Hematopoietic multipotent progenitor cell treated with erythropoietin and hydrocortisone succinate and interleukin-3 and kit ligand, for 4 days (in vitro differentiated cells): Measurements from ENCODE around the gene P2RY12.

Experiments used
- DNase-seq: peaks from one replicate; pipeline ENCODE4 v3.0.0-alpha.2; 2015

P2RY12 gene

DNA sequence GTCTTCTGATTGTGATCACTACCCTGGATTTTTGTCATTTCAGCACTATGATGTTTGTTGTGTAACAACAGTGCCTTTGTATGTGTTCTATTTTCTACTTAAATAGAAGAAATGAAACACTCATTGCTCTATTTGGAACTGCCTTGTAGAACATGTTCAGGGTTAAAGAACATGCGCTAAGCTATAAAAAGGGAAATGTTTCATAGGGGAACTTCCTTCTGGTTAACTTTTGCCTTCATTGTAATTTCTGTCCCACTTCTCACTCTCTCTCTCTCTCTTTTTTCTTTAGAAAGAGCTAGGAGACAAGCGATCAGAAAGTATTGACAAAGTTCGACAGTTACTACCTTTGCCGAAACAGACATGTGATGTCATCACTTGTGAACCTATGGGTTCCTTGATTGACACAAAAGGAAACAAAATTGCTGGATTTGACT, at the start of gene P2RY12:
Gene P2RY12 (minus strand): TSS at position 13 of the 434 bp plus-strand sequence. CDS start 45,908 bp downstream, outside the sequence.
- peak; percentile 27 for DNase-seq

DNA sequence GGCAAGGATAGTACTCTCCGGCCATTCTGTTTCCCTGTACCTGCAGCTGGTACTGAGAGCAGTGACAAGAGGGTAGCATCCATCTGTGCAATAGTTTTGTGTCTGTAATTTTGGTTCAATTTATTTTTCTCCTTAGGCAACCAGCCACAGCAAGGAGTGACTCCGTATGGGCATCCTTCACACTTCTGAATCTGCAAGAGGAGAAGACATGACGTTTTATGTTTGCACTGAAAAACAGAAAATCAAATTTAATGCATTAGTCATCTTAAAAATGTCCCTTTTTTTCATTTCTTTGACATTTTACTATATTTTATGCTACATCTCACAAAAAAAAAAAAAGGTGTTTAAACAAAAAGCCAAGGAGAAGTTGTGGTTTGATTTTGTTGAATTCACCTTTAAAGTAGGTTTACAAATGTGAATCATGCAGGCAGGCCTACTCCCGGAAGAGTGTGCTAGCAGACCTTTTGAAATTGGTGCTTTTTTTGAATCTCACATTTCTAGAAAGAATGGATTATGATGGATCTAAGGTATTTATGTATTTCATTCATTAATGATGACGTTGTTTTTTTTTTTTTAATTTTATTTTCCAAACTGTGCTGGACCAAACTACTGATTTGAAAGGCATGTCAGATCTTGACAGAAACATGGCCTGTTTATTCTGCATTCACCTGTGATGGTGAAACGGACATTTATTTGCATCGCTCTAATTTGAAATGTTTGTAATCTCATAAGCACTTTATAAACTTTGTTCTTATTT, 48.2 kb upstream of the P2RY12 start:
- no peak for DNase-seq

DNA sequence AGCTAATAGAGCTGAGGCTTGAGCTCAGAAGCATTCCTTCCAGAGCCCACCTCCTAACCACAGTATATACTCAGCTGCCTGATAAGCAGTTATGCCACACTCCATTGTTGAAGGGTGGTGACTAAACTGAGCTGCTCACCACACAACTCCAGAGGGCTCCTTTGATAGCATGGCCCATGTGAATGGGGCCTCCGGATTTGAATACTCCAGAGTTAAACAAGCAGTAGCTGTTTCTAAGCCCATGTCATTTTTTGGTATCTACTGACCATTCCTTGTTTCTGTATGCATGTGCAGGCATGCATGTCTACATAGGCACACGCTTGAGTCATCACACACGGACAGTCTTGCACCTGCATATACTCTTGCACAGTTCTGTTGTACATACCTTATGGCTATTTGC, 47.4 kb upstream of the P2RY12 start:
- DNase-seq: peak; percentile 95

DNA sequence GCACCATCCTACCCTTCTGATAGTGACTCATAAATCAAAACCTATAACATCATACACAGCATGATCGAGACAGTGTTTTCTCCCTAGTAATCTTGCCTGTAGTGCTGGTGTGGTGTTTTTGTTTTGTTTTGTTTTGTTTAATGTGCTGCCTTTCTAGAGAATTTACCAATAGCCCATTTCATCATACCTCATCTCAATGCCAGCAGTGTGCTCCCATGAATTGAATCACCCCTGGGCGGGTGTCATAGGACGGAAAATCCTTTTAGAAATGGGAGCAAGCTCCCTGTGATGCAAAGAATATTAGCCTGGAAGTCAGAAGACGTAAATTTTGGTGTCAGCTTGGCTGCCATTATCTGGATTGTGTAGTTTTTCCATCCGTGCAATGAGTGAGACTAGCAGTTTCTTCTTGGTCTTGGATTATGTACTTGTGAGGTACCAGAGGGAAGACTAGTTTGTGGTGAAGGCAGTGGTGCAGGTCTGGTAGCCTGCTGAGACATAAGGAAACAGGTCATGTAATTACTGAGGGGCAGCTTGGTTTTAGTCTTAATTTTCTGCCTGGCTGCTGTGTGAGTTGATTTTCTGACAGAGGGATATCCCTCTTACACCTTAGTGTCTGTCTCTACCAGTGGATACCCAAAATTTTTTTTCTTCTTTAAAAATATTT, 46.4 kb upstream of the P2RY12 start:
- no peak for DNase-seq

DNA sequence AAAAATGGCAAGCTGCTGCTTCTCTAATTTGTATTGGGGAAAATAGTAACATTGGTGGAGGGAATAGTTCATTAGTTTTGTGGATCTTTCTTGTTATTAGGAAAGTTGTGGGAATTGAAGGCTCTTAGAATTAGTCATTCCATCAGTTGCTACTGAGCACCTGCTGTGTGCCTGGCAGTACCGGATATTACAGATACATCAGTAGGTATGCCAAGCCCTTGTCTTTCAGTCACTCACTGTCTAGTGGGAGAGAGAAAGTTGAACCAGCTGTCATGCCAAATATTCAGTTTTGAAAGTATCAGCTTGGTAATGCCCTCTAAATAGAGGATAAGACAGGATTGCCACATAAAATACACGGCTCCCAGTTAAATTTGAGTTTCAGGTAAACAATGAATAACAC, 43.8 kb upstream of the P2RY12 start:
- DNase-seq: no peak

DNA sequence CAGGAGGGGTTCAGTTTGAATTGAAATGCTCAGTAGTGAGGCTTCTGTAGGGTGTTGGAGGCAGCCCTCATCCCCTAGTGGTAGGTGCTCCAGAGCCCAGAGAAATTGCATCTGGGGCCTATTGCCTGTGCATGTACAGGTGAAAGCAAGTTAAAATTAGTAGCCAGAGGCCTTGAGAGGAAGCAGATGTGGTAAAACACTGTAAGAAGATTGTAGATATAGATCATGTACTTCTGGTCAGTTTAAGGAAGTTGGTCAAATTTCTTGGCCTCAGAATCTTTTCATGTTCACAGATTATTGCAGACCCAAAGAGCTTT, 41.7 kb upstream of the P2RY12 start:
- DNase-seq: peak; percentile 60

DNA sequence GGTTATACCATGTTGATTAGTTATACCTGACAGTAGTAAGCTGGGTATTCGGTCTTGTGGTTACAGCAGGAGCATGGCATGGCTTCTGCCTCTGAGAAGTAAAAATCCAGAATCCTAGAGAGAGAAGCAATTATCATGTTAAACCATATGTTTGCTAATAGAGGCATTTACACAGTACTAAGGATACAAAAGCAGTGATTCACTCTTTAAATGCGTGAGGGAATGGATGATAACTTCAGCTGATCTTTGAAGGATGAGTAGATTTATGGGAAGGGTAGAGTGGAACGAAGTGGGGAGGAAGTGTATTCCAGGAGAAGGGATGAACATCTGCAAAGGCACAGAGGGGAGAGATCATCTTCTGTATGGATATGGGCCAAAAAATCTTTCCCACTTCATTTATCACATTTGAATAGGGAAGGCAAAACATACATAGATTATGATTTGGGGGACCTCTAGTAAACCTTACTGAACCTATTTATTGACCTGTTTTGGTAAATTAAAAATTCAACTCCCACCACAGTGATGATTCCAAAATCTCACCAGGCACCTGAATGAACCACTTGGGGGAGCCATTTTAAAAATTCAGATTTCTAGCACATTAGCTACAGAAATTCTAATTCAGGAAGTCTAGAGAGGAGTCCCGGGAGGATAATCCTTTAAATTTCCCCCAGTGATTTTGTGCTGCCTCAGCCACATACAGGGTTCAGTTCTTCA, 41.2 kb upstream of the P2RY12 start:
- DNase-seq: peak; percentile 15

DNA sequence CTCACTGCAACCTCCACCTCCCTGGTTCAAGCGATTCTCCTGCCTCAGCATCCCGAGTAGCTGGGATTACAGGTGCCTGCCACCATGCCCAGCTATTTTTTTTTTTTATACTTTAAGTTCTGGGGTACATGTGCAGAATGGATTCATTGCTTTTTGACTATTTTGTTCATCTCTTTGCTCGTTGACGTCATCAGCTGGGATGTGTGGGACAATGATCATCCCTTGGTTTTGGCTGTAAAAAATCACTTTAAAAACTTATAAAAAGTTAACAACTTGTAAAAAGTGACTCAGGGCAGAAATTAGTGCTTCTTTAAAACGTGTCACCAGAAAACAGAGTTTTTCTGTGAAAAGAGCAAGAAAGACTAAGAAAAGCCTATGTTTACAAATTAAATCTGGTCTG, 38.5 kb upstream of the P2RY12 start:
- no peak for DNase-seq

DNA sequence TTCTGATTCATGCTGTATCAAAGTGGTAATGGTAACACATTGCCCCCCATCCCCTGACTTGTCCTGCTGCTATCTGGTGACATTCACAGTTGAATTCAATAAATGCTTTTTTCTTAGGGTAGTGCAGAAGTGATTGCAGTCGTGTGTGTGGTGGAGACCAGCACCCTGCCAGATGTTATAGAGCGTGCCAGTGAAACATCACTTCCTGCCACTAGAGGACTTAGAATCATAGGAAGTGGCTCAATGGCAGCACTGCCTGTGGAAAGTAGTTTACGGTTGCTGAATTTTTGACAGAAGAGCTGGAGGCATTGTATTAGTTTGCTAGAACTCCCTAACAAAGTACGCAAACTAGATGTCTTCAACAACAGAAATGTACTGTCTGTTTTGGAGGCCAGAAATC, 37.4 kb upstream of the P2RY12 start:
- peak; percentile 57 for DNase-seq

DNA sequence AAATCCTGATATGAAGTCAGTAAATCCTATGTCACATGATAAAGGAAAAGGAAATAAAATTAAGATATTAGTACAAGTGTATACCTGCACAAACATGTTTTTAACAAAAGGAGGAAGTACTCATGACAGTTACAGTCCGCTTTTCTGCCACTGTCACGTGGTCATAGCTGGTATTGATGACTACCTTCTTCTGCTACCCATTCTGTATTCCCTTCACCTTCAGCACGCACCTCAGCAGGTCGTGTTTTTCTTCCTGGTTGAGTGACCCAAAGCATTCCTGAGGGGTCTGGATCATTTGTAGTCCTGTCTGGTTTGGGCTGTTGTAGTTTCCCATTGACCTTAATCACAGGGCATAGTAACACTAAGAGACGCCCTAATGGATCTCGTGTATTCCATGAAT, 35.3 kb upstream of the P2RY12 start:
- no peak for DNase-seq

DNA sequence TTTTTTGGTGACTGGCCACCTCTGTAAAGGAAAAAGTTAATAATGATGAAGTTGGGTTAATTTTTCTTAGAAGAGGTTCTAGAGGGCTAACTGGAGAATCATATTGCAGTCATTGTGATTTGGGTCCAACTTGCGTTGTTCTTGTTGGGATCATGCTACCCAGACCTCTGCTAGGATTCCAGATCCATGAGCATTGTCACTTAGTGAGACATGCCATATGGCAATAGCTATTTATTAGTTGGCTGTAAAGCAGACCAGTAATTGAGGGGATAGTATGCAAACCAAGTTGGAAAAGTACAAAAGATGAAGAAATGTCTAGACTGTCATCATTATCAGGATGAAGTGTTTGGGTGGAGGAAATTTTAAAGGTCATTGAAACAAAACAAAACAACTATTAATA, 30.7 kb upstream of the P2RY12 start:
- DNase-seq: no peak

DNA sequence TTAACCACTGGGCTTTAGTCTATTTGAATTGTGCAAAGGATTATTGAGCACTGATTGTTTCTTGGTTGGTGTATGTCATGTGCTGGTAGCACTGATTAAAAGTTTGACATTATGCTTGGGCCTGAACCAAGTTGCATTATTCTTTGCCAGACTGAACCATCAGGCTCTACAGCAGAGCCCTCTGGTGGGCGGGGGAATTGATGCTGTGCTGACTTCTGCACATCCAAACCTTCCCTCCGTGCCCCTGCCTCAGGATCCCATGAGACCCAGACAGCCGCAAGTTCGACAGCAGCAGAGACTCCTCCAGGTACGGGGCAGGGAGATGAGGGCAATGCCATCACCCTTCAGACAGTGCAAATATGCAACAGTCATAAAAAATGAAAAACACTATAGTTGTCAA, 28.4 kb upstream of the P2RY12 start:
- DNase-seq: no peak

DNA sequence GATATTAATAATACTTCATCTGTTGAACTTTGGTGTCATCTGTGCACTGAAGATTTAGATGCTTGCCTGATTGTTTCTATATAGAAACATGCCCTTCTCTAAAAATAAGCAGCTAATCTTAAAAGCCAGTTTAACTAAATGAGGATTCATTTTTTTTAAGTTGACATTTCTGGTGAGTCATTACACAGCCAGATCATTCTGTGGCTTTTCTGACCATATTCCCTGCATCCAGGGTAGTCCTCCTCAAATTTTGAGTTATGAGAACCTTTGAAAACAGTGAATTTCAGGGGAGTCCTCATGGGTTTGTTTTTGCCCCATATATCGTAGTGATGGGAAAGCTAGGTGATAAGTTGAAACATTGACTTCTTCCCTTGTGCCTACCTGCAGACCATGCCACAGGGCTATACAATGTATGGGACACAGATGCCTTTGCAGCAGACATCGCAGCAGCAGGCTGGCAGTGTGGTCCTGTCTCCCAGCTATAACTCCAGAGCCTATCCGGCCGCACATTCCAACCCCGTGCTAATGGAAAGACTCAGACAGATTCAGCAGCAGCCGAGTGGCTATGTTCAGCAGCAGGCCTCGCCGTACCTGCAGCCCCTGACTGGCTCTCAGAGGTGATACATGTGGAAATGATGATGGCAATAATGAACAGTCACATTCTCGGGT, 26.5 kb upstream of the P2RY12 start:
- DNase-seq: no peak

DNA sequence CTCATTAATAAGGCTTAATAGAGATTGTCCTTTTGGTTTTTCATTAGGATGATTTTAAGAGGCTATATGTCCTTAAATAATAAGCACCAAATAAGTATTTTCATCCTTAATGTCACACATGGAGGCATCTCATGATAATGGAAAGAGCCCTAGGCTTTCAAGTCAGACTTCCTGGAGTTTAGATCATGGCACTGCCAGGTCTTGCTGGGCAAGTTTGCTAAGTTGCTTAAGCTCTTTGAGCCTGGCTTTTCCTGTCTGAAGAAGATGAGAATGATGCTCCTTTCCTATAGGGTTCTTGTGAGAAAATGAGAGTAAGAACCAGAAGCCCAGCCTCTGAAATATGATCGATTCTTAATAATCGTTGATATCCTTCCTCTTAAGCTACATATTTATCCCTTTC, 23.4 kb upstream of the P2RY12 start:
- DNase-seq: no peak

DNA sequence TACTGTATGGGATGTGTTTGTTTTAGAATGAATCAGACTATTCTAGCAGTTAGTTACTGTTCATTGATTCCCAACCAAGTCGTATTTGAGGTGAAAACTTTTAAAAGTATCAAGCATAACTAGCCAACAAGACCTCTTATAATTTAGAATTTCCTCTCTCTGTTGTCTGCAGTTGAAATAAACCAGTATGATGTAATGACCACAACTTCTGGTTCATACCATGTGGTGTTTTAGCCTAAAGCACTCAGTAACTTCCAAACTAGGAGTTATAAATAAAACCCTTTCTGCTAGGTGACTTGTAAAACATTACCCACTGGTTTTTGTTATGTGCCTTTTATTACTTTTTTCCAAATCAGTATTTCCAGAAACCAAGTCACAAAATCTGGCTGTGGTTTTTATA, 19.8 kb upstream of the P2RY12 start:
- DNase-seq: peak; percentile 44

DNA sequence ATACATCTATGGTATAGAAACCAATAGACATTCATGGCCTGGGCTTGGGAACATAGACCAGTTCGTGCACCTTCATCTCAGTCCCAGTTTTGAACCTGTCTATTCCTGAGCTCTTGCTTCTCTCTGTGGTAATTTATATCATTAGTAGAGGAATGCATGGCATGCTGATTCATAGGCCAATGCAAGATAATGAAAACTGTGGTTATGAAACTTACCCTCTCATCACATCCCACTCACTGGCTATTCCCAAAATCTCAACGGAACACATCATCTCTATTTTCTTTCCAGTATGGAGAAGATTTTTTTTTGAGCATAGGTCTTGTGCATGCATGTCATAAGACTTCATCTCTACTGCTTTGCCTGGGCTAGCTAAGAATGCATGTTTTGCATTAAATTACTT, 18.7 kb upstream of the P2RY12 start:
- DNase-seq: no peak

DNA sequence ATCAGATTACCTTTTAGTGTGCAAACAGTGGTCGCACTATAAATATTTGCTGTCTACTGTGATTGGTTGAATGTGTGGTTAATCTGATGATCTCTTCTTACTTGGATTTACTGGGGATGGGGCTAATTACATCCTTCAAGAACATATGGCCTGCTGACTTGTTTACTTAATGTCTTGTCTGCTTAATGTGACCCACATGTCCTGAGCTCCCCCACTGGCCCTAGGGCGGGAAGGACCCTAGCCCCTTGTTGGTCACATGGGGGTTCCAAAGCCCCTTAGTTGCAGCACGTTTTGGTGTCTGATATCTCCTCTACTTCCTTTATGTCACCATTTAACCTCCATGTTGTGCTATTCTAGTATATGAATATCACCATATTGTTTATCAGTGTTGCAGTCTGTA, 17.8 kb upstream of the P2RY12 start:
- DNase-seq: no peak

DNA sequence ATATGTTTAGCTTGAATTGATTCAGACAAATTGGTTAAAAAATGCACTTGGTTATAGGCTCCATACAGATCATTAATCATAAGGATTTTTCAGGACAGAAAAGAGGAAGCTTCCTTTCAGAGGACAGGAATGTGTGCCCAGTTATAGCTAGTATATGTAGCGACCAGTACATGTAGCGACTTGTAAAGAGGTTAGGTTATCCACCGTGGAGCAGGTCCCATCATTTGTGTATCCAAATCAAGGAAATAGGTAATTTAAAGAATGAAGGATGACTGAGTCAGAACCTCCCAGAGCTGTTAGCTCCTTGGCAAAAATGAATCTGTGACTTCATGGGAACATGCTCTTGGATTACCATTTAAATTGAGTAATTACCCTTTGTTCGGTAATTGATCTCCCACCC, 15.8 kb upstream of the P2RY12 start:
- no peak for DNase-seq

DNA sequence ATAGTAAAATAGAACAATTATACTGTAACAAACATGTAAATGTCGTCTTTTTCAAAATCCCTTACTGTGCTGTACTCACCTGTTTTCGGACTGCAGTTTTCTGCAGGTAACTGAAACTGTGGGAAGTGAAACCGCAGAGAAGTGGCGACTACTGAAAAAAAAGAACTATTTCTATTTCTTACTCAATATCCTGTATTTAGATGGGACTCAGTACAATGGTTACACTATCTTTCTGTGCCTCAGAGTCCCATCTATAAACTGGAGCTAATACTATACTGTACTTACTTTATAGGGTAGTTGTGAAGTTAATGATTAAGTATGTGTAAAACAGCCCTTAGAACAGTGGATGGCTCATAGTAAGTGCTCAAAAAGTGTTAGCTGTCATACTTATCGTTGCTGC, 14.3 kb upstream of the P2RY12 start:
- DNase-seq: no peak

DNA sequence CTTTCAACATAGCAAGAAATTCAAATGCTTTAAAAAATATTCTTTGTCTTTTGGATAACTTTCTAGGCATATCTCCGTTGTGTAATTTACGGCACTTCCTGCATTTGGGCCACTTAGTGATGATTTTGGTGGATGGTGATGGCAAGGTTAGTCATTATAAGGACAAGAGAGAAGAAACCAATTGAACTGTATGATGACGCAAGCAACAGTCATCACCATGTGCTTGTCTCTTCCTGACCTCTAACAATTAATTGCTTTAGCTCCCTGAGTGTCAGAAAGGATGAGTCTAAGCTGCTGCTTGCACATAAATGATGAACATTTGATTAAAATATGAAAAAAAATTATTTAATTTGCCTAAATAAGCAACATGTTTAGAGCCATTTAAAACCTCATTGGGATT, 11.3 kb upstream of the P2RY12 start:
- no peak for DNase-seq

DNA sequence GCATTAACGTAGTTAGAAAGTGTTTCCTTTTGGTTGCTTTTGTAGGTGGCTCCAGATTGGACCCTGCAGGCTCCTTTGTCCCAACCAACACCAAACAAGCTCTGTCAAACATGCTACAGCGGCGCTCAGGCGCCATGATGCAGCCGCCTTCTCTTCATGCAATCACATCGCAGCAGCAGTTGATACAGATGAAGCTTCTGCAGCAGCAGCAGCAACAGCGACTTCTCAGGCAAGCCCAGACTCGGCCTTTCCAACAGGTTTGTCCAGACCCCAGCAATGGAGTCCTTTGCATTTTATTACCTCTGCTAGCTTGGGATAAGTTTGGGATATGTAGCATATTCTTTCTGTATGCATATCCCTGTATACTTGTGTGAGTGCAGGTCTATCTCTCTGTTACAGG, 10.1 kb upstream of the P2RY12 start:
- DNase-seq: no peak

DNA sequence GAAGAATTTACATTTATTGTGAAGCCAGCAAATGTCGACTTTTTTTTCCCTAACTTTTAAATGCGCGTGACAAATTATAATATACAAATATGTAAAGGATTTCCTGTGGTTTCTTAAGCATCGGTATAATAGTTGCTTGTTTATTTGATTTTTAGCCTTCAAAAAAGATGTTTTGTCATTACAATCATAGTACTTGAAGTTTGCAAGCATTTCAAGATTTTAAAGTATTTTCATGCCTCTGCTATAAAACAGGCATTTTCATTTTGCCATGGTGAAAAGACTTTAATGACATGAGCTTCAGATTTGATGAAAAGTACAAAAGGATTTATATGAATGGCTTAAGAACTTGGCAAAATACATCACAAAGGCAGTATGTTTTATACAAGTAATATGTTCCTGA, 9.4 kb upstream of the P2RY12 start:
- DNase-seq: no peak

DNA sequence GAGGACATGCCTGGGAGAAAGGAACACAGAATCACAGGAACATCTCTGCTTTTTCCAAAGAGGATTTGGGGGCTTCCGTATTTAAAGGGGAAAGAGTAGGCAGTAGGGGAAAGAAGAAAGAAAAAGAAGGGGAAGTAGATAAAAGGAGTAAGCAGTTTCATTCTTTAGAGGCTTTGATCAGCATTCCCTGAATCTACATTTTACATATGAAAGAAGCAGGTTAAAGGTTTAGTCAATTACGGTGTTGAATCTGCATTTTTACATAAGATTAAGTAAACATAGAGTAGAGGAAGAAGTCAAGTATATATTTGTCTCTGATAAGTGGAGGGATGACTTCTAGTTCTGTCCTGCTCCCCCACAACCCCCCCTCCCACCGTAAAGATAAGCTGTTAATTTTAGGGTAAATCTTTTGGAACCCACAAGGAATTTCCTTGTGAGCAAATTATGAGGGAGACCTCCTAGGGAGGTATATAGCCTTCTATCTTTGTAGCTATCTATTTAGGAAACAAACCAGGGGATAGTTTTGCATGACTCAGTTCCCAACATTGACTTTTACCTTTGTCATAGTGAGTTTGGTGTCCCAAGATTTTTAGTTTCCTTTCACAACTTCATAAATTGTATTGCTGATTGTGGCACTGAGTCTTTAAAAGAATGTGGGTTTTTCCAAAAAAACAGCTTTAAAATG, 8.7 kb upstream of the P2RY12 start:
- DNase-seq: no peak
